HepG2 (cell line): ENCODE results near the gene LRRC74A. TPM values are rescaled to one million over a fixed set of nuclear protein-coding genes. Genes with fewer than 3 reads are reported as not detected.

Source experiments
- ATAC-seq: fragments of 200-7000 bp; cut with Tn5 transposase; 3 replicates; pipeline ENCODE4 v1.9.1; 2020; ENCODE audit warnings: mild to moderate bottlenecking, moderate library complexity
- BruUV-seq: library from RNA; stranded (reverse); fragments of 400-500 nt; replicated peaks from 2 replicates; lab custom pipeline; 2021; lab: Mats Ljungman, UMichigan
- CTCF ChIA-PET: fragments of 300-600 bp; formaldehyde crosslinking; extraction: SDS; loops from one replicate; lab custom pipeline; 2021; ENCODE audit warnings: low total read pairs, inconsistent platforms, low intra/inter-chr PET ratio; lab: Yijun Ruan, JAX
- POLR2A ChIA-PET: fragments of 350-600 bp; sonication (Branson Sonifier 250); formaldehyde crosslinking; loops from one replicate; lab custom pipeline; 2020; ENCODE audit warnings: antibody characterized with exemption, inconsistent platforms; lab: Yijun Ruan, JAX
- DNase-seq: peaks from one replicate; pipeline ENCODE4 v3.0.0-alpha.2; 2015; ENCODE audit warnings: low spot score
- FAIRE-seq: peaks from 3 replicates; lab custom pipeline; 2011; peaks lifted over from hg19 to GRCh38; lab: Jason Lieb, UNC
- H2AFZ ChIP-seq: one replicate; pipeline ENCODE4 v1.6.1; 2011; ENCODE audit warnings: low read length, inconsistent platforms
- H3K27ac ChIP-seq: fragments of 300-600 bp; 3 replicates; pipeline ENCODE4 v1.8.0; 2011; ENCODE audit warnings: mixed run types, mild to moderate bottlenecking, mixed read lengths, low read length, inconsistent platforms; ENCODE audit not compliant: insufficient read depth; ENCODE audit errors: extremely low read length
- H3K27me3 ChIP-seq, 2 experiments: fragments of 200-600 bp in 1 of 2; 2 replicates in 1 of 2; 3 replicates in 1 of 2; pipeline versions ENCODE4 v1.6.0 to v1.8.0; 2011; ENCODE audit warnings: low read length in 2 of 2, mild to moderate bottlenecking in 2 of 2, moderate library complexity in 2 of 2, inconsistent platforms in 1 of 2; ENCODE audit not compliant: insufficient read depth in 2 of 2, control insufficient read depth in 1 of 2
- H3K36me3 ChIP-seq, 2 experiments: fragments of 200-600 bp in 1 of 2; replicated peaks in 1 of 2; 2 replicates in 1 of 2; 3 replicates in 1 of 2; pipeline versions ENCODE4 v1.5.1 to v1.8.0; 2011; ENCODE audit warnings: low read length in 2 of 2, inconsistent platforms in 1 of 2; ENCODE audit not compliant: insufficient read depth in 2 of 2, control insufficient read depth in 1 of 2
- H3K4me1 ChIP-seq: 2 replicates; pipeline ENCODE4 v1.5.1; 2012; ENCODE audit warnings: low read length, inconsistent platforms; ENCODE audit not compliant: insufficient read depth
- H3K4me2 ChIP-seq: 2 replicates; pipeline ENCODE4 v1.6.0; 2011; ENCODE audit warnings: low read depth, low read length, inconsistent platforms
- H3K4me3 ChIP-seq, 3 experiments: fragments of 200-600 bp in 1 of 3; sonication (generic), shearing (Covaris generic) in 1 of 3; replicated peaks in 1 of 3; 2 replicates each; pipeline ENCODE4 v1.5.1; 2011 to 2016; ENCODE audit warnings: low read length in 3 of 3, inconsistent platforms in 2 of 3, low read depth in 2 of 3, mild to moderate bottlenecking in 2 of 3, control low read depth in 1 of 3, mixed read lengths in 1 of 3; ENCODE audit not compliant: insufficient read depth in 1 of 3
- H3K79me2 ChIP-seq: one replicate; pipeline ENCODE4 v1.6.1; 2011; ENCODE audit warnings: low read length, inconsistent platforms; ENCODE audit not compliant: insufficient read depth
- H3K9ac ChIP-seq: 2 replicates; pipeline ENCODE4 v1.6.0; 2011; ENCODE audit warnings: mild to moderate bottlenecking, low read depth, low read length, inconsistent platforms; ENCODE audit not compliant: insufficient read depth
- H3K9me3 ChIP-seq: 2 replicates; pipeline ENCODE4 v1.5.1; 2012; ENCODE audit warnings: mild to moderate bottlenecking, low read length
- H4K20me1 ChIP-seq: 2 replicates; pipeline ENCODE4 v1.6.0; 2011; ENCODE audit warnings: inconsistent platforms, mild to moderate bottlenecking, low read length, moderate library complexity; ENCODE audit not compliant: insufficient read depth
- HCFC1 ChIP-seq: fragments of 150-350 bp; IDR thresholded peaks from 2 replicates; pipeline ENCODE4 v1.6.1; 2014; ENCODE audit warnings: low read depth, low read length
- MEIS2 ChIP-seq: sonication (generic); formaldehyde crosslinking; IDR thresholded peaks from 2 replicates; pipeline ENCODE4 v1.9.0; 2021; ENCODE audit warnings: mild to moderate bottlenecking, missing genetic modification reagents
- MLX ChIP-seq: IDR thresholded peaks from 2 replicates; pipeline ENCODE4 v1.6.1; 2016
- RARG ChIP-seq: sonication (generic); formaldehyde crosslinking; IDR thresholded peaks from 2 replicates; pipeline ENCODE4 v1.4.0; 2020; ENCODE audit warnings: low read depth, mild to moderate bottlenecking, missing genetic modification reagents
- SSRP1 ChIP-seq: IDR thresholded peaks from 2 replicates; pipeline ENCODE4 v1.6.1; 2016; ENCODE audit warnings: control low read depth
- ZNF101 ChIP-seq: sonication (generic); formaldehyde crosslinking; IDR thresholded peaks from 2 replicates; pipeline ENCODE4 v1.4.0; 2020; ENCODE audit warnings: mild to moderate bottlenecking, low read depth, missing genetic modification reagents, borderline replicate concordance
- ZNF234 ChIP-seq: sonication (generic); formaldehyde crosslinking; conservative IDR thresholded peaks from 2 replicates; pipeline ENCODE4 v1.5.1; 2020; ENCODE audit warnings: mild to moderate bottlenecking, missing genetic modification reagents
- ZNF30 ChIP-seq: sonication (generic); formaldehyde crosslinking; IDR thresholded peaks from 2 replicates; pipeline ENCODE4 v1.5.0; 2020; ENCODE audit warnings: mild to moderate bottlenecking, missing genetic modification reagents
- ZNF549 ChIP-seq: sonication (generic); formaldehyde crosslinking; IDR thresholded peaks from 2 replicates; pipeline ENCODE4 v1.5.0; 2020; ENCODE audit warnings: missing genetic modification reagents
- ZNF556 ChIP-seq: sonication (generic); formaldehyde crosslinking; IDR thresholded peaks from 2 replicates; pipeline ENCODE4 v1.4.0; 2020; ENCODE audit warnings: mild to moderate bottlenecking, missing genetic modification reagents, borderline replicate concordance
- ZNF749 ChIP-seq: sonication (generic); formaldehyde crosslinking; IDR thresholded peaks from 2 replicates; pipeline ENCODE4 v1.8.0; 2022; ENCODE audit warnings: mild to moderate bottlenecking, missing genetic modification reagents, moderate library complexity, borderline replicate concordance
- ZNF891 ChIP-seq: sonication (generic); formaldehyde crosslinking; IDR thresholded peaks from 2 replicates; pipeline ENCODE4 v1.5.0; 2020; ENCODE audit warnings: mild to moderate bottlenecking, missing genetic modification reagents
- ZZZ3 ChIP-seq: sonication (generic); formaldehyde crosslinking; IDR thresholded peaks from 2 replicates; pipeline ENCODE4 v1.4.0; 2020; ENCODE audit warnings: missing genetic modification reagents, mild to moderate bottlenecking, borderline replicate concordance
- WGBS: methylation state at CpG from one replicate; pipeline ENCODE4 v1.1.6; 2017; ENCODE audit warnings: low lambda C conversion rate; 5-methylcytosine and 5-hydroxymethylcytosine counted together
- in situ Hi-C: cut with HindIII; loops from 2 replicates; pipeline ENCODE4 v1.10.0; 2017; ENCODE audit warnings: low pct_unique_long_range_greater_than_20kb; ENCODE audit not compliant: extremely low pct_ligation_motif_present
- intact Hi-C: fragments of 100-400 bp; cut with micrococcal nuclease; formaldehyde crosslinking; loops from one replicate; pipeline ENCODE4 v1.10.0; 2022; ENCODE audit not compliant: unreplicated experiment
- polyA plus RNA-seq, 8 experiments: library from polyadenylated mRNA; depleted of rRNA in 3 of 8; stranded (reverse) in 7 of 8; unstranded in 1 of 8; fragments of >200 nt; fragmentation: Illumina TruSeq in 4 of 8; extraction: Trizol in 4 of 8; gene quantifications; 2 replicates each; pipeline versions ENCODE4 v1.2.1 to v1.2.3, GENCODE V29; 2011 to 2016; ENCODE audit warnings: low read depth in 4 of 8, missing spikeins in 1 of 8, mixed read lengths in 1 of 8; ENCODE audit not compliant: insufficient read depth in 1 of 8
- total RNA-seq, 5 experiments: library from RNA; depleted of rRNA; stranded (reverse); fragments of >200 nt; fragmentation: Illumina TruSeq; extraction: Trizol; gene quantifications; 2 replicates each; pipeline ENCODE4 v1.2.3, GENCODE V29; 2016; ENCODE audit warnings: low read depth in 1 of 5
- TF ChIP-seq, protein P1 (sequence below): sonication (generic); formaldehyde crosslinking; IDR thresholded peaks from 2 replicates; pipeline ENCODE4 v1.5.0; 2020; ENCODE audit warnings: mild to moderate bottlenecking, missing genetic modification reagents
- TF ChIP-seq, protein P2 (sequence below): sonication (generic); formaldehyde crosslinking; IDR thresholded peaks from 2 replicates; pipeline ENCODE4 v1.5.0; 2020; ENCODE audit warnings: mild to moderate bottlenecking, missing genetic modification reagents, borderline replicate concordance
- TF ChIP-seq, protein P3 (sequence below): sonication (generic); formaldehyde crosslinking; IDR thresholded peaks from 2 replicates; pipeline ENCODE4 v1.4.0; 2020; ENCODE audit warnings: mild to moderate bottlenecking, missing genetic modification reagents

The LRRC74A gene
- total and polyA plus RNA-seq, 2 of the 13 experiments (the other 11 are each of a cell fraction or from before 2014, with no cell fraction given), result not detected

- in situ Hi-C loops, result no loop called here
- peak; percentile 81 for ATAC-seq
- intact Hi-C loops, result loop anchor here (2.0 kb wide), 1 partner anchor 17 kb away; the partner anchor contains the start of gene ANGEL1
- DNase-seq, result peak; percentile 91
- BruUV-seq, result no TSS peak
- Histone ChIP-seq H3K4me3 (peak overlapping the region; percentile 16 to 53 (median 18); a peak in 4 of 6 replicates), H3K9me3 (no peaks in the 10 kb centered on the region), H2AFZ (peak overlapping the region; percentile 55), H3K27ac (peak overlapping the region; percentile 67), H3K27me3 (no peaks in the 10 kb centered on the region), H4K20me1 (no peaks in the 10 kb centered on the region), H3K4me2 (peak overlapping the region; percentile 92), H3K9ac (peak overlapping the region; percentile 23; the same call in 1 of the 2 replicates), H3K36me3 (no peaks in the 10 kb centered on the region), H3K79me2 (no peaks in the 10 kb centered on the region), H3K4me1 (peaks cover 66% of the 10 kb centered on the region)
- POLR2A ChIA-PET, result interaction anchor here (1.4 to 6.4 kb wide), 2 partner anchors 17 to 23 kb away, joined by 5 to 62 read pairs; partner anchors contain the start of gene ANGEL1
- 0% methylated on average over 4 of the region's 7 CpGs for WGBS
- CTCF ChIA-PET, result no interaction called here
- peak; percentile 75 for FAIRE-seq
- TF ChIP-seq ZNF549 (CRISPR knock-in tag), result no peak
- TF ChIP-seq ZNF749 (CRISPR knock-in tag), result no peak
- no peak for TF ChIP-seq ZNF556
- no peak for TF ChIP-seq ZZZ3
- TF ChIP-seq MEIS2, result no peak
- TF ChIP-seq, protein P1, sequence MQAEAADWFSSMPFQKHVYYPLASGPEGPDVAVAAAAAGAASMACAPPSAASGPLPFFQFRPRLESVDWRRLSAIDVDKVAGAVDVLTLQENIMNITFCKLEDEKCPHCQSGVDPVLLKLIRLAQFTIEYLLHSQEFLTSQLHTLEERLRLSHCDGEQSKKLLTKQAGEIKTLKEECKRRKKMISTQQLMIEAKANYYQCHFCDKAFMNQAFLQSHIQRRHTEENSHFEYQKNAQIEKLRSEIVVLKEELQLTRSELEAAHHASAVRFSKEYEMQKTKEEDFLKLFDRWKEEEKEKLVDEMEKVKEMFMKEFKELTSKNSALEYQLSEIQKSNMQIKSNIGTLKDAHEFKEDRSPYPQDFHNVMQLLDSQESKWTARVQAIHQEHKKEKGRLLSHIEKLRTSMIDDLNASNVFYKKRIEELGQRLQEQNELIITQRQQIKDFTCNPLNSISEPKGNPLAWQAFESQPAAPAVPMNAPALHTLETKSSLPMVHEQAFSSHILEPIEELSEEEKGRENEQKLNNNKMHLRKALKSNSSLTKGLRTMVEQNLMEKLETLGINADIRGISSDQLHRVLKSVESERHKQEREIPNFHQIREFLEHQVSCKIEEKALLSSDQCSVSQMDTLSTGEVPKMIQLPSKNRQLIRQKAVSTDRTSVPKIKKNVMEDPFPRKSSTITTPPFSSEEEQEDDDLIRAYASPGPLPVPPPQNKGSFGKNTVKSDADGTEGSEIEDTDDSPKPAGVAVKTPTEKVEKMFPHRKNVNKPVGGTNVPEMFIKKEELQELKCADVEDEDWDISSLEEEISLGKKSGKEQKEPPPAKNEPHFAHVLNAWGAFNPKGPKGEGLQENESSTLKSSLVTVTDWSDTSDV, result no peak
- no peak for TF ChIP-seq MLX (CRISPR knock-in tag)
- TF ChIP-seq RARG (CRISPR knock-in tag), result no peak
- TF ChIP-seq ZNF101 (CRISPR knock-in tag), result no peak
- TF ChIP-seq, protein P2, sequence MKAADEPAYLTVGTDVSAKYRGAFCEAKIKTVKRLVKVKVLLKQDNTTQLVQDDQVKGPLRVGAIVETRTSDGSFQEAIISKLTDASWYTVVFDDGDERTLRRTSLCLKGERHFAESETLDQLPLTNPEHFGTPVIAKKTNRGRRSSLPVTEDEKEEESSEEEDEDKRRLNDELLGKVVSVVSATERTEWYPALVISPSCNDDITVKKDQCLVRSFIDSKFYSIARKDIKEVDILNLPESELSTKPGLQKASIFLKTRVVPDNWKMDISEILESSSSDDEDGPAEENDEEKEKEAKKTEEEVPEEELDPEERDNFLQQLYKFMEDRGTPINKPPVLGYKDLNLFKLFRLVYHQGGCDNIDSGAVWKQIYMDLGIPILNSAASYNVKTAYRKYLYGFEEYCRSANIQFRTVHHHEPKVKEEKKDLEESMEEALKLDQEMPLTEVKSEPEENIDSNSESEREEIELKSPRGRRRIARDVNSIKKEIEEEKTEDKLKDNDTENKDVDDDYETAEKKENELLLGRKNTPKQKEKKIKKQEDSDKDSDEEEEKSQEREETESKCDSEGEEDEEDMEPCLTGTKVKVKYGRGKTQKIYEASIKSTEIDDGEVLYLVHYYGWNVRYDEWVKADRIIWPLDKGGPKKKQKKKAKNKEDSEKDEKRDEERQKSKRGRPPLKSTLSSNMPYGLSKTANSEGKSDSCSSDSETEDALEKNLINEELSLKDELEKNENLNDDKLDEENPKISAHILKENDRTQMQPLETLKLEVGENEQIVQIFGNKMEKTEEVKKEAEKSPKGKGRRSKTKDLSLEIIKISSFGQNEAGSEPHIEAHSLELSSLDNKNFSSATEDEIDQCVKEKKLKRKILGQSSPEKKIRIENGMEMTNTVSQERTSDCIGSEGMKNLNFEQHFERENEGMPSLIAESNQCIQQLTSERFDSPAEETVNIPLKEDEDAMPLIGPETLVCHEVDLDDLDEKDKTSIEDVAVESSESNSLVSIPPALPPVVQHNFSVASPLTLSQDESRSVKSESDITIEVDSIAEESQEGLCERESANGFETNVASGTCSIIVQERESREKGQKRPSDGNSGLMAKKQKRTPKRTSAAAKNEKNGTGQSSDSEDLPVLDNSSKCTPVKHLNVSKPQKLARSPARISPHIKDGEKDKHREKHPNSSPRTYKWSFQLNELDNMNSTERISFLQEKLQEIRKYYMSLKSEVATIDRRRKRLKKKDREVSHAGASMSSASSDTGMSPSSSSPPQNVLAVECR (CRISPR knock-in tag), result no peak; the same call in 1 of the 2 replicates
- no peak for TF ChIP-seq ZNF30 (CRISPR knock-in tag)
- TF ChIP-seq ZNF234 (CRISPR knock-in tag), result no peak
- TF ChIP-seq HCFC1, result no peak
- no peak for TF ChIP-seq ZNF891
- no peak for TF ChIP-seq SSRP1 (CRISPR knock-in tag)
- TF ChIP-seq, protein P3, sequence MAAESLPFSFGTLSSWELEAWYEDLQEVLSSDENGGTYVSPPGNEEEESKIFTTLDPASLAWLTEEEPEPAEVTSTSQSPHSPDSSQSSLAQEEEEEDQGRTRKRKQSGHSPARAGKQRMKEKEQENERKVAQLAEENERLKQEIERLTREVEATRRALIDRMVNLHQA (CRISPR knock-in tag), result no peak
These were observed 3.6 kb downstream of the LRRC74A start for GRCh38 chr14:76829650-76830421.
